ENCODE data around the gene NAT8L. TPM values are rescaled to one million over a fixed set of nuclear protein-coding genes. Genes with fewer than 3 reads are reported as not detected.

The NAT8L gene
- total RNA-seq, 2 donors from 2014 or later = not detected

DNA sequence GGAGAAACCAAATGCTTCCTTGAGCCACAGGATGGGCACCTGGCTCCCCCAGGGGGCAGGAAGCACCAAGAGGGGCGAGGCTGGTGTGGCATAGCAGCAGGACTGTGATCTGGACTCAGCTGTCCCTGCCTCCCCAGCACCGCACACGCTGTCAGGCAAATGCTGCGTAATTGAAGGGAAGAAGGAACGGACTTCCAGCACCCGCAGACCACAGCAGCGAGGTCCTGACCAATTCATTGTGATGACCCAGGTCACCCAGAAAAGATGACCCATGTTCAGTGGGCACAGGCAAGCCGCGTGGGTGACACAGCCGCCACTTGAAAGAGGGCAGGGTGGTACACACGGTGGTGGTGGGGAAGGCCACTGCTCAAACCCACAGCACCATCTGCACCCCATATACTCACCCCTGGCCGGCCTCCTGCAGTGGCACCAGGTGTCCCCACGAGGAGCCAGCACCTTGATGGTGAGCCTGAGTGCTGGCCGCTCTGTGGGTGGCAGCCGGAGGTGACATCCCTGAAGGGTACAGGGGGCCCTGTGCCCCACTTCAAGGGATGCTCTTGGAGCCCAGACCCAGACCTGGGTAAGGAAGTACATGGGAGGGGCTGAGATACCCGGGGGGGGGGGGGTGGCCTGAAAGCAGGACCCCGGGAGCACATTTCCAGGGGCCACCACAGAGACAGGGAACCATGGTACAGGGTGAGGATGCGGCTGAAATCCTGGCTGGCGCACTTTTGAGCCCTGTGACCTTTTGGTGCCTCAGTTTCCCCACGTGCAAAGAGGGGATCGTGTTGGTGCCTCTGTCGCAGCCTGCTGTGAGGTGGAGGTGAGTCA lies 11.5 kb downstream of the NAT8L start:
- no peaks in the 10 kb centered on the region for H3K4me1 Mint-ChIP-seq
- ATAC-seq = no peak
- H3K36me3 Mint-ChIP-seq (ENCODE audit: low read depth) = no peaks in the 10 kb centered on the region
- H3K9me3 ChIP-seq (ENCODE audit: control insufficient read depth, low read length, poor library complexity, severe bottlenecking) = no peaks in the 10 kb centered on the region
- DNase-seq = no peak
- H3K4me3 Mint-ChIP-seq = no peak overlapping the region
- no peaks in the 10 kb centered on the region for H3K27me3 Mint-ChIP-seq
- H3K27ac Mint-ChIP-seq = no peak overlapping the region

DNA sequence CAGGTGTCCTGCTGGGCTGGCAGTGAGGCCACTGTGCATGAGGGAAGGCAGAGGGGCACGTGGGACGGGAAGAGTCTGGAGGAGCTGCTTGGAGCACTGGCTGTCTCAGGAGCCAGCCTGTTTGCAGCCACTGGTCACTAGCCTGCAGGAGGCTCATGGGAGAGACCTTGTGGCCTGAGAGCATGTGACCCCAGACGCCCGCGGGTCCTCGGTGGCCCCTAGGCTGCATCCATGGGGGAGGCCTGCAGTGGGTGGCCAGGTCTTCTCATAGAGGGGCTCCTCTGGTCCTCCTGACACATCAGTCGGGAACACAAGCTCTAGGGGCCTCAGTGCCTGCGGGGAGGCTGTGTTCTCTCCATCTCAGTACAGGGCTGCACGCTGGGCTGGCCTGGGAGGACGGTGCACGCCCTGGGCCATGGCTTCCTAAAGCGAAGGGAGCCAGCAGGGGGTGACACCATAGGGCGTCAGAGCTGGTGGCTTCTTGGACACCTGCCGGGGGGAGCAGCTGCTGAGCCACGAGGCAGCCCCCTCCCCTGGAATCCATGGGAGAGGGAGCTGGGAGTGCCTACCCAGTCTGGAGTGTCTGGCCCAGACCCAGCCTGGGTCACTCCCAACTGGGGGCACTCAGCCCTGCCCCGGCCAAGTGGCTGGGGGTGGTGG lies 12.3 kb downstream of the NAT8L start:
- ATAC-seq (no peak), DNase-seq (no peak)
- Mint-ChIP-seq H3K4me1 (no peaks in the 10 kb centered on the region), H3K4me3 (no peak overlapping the region), H3K27ac (no peak overlapping the region), H3K36me3 (ENCODE audit: low read depth) (no peaks in the 10 kb centered on the region), H3K27me3 (no peaks in the 10 kb centered on the region)
- H3K9me3 ChIP-seq (ENCODE audit: control insufficient read depth, low read length, poor library complexity, severe bottlenecking) = no peaks in the 10 kb centered on the region

DNA sequence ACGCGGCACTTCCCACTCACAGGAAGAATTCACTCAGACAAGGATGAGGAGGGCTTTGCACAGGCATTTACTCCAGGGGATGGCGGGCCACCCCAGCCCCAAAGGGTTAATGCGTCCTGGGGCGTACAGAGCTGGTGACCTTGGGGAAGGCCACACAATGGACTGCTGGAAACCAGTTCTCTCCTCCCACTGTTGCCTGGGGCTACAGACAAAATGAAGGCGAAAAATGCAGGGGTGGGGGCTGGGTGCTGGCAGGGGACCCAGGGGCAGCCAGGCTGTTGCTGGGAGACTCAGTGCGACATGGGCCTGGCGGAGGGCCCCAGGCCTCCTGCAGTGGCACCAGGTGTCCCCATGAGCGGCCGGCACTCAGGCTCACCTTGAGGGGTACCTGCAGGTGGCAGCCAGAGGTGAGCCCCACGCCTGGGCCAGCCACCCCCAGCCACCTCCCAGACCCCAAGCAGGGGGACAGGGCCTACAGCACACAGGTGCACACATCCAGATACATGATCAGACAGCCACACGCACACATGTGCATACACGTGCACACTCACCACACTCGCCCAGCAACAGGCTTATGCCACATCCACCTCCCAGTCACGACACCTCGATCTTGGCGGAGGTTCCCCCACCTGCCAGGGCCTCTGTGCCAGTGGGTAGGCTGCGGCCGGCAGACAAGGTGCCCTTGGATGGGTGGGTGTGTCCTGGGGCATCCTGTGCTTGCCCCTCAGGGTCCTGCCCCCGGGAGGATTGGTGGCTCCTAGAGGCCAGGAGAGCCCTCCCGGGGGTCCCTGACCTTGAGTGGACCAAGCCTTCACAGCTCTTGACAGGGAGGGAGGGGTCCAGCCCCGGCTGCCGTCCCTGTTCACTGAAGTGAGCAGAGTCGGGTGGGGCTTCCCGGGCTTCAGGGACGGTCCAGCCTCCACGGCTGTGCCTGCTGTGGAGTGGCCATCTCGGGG lies 13.1 kb downstream of the NAT8L start:
- H3K4me3 Mint-ChIP-seq = no peak overlapping the region
- no peak for DNase-seq
- no peaks in the 10 kb centered on the region for H3K27me3 Mint-ChIP-seq
- no peak for ATAC-seq
- no peaks in the 10 kb centered on the region for H3K9me3 ChIP-seq (ENCODE audit: control insufficient read depth, low read length, poor library complexity, severe bottlenecking)
- no peak overlapping the region for H3K27ac Mint-ChIP-seq
- H3K4me1 Mint-ChIP-seq = no peaks in the 10 kb centered on the region
- H3K36me3 Mint-ChIP-seq (ENCODE audit: low read depth) = no peaks in the 10 kb centered on the region

DNA sequence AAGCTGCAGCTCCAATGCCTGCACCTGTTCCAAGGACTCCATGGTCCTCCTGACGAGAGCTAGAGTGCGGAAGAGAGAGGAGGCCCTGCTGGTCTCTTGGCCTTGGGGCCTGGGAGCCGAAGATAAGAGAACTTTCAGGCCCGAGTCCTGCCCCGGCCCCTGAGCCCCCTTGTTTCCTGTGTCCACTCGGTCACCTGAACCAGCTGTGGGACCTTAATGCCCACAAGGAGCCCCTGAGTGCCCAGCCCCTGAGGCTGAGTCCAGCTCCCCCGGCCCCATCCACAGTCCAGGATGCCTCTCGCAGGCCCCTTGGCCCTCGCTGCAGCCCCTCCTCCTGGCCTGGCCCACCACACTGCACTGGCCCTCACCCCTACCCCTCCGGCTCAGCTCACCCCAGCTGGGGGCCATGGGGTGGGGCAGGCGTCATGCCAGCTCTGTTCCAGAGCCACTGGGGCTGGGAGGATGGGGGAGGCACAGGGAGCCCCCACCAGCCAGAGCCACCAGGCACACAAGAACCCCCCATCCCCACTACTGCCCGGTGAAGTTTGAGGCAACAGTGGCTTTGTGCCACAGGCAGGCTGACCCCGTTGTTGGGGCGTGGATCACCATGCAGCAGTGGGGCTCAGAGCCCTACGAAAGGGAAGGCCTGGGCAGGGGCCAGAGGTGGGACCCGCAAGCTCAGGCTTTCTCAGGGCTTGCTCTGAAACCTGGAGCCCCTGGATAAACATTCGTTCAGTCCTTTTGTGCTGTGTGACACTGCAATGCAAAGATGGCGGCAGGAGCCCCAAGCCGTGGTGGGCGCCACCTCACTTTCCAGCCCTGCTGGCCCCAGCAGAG lies 14.1 kb downstream of the NAT8L start:
- no peaks in the 10 kb centered on the region for H3K9me3 ChIP-seq (ENCODE audit: control insufficient read depth, low read length, poor library complexity, severe bottlenecking)
- DNase-seq (no peak), ATAC-seq (no peak)
- no peak overlapping the region for H3K4me3 Mint-ChIP-seq
- no peaks in the 10 kb centered on the region for H3K27me3 Mint-ChIP-seq
- no peaks in the 10 kb centered on the region for H3K36me3 Mint-ChIP-seq (ENCODE audit: low read depth)
- H3K27ac Mint-ChIP-seq = no peak overlapping the region
- no peaks in the 10 kb centered on the region for H3K4me1 Mint-ChIP-seq

DNA sequence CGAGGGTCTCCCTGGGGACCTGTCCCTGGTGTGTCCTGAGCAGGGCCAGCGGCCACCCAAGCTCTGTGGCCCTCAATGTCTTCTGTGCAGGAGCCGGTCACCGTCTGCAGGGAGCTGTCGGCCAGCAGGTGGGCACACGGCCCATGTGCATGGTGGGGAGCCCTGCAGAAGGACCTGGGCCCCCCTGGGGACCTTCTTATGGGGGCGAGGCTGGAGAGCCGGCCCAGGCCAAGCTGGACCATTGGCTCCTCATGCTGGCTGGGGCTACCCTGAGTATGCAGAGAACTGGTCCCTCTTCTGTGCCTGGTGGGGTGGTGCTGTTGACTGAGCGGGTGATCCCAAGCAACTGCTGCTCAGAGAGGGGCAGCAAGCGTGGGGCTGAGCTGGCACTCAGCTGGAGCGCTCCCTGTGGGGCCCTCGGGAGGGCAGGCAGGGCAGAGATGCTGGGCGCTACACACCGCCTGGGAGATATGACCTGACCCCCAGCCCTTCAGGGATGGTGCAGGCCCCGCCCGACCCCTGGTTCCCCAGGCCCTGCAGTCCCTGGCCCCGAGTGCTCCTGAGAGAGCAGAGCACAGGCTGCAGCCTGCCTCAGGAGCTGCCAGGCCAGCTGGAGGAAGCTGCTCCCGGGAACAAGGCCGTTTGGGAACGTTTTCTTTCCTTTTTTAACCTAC lies 14.8 kb downstream of the NAT8L start:
- no peak for DNase-seq

DNA sequence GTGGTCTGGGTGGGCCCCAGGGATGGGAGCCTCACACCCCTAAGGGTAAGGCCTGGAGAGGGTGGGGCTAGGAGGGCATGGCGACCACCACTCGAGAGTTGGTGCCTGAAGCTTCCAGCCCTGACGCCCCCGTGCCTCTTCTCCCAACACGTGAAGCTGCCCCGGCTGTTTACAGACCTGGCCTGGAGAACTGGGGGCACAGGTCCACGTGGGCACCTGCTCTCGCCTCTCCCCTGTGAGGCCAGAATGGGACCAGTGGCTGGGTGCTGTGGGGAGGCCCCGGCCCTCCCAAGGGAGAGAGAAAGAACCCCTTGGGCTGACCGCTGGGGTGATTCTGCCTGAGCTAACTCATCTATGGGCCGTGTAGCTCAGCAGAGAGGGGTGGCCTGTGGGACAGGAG lies 15.5 kb downstream of the NAT8L start:
- no peak overlapping the region for H3K27ac Mint-ChIP-seq
- H3K4me3 Mint-ChIP-seq = no peak overlapping the region
- H3K4me1 Mint-ChIP-seq = no peaks in the 10 kb centered on the region
- H3K27me3 Mint-ChIP-seq = no peaks in the 10 kb centered on the region
- no peaks in the 10 kb centered on the region for H3K36me3 Mint-ChIP-seq (ENCODE audit: low read depth)
- H3K9me3 ChIP-seq (ENCODE audit: control insufficient read depth, low read length, poor library complexity, severe bottlenecking) = no peaks in the 10 kb centered on the region
- DNase-seq (no peak), ATAC-seq (no peak)

More for the DNA sequence above, 14.8 kb downstream of the NAT8L start:
- Mint-ChIP-seq H3K36me3 (ENCODE audit: low read depth) (no peaks in the 10 kb centered on the region), H3K4me3 (no peak overlapping the region), H3K27ac (no peak overlapping the region), H3K4me1 (no peaks in the 10 kb centered on the region), H3K27me3 (no peaks in the 10 kb centered on the region)
- no peak for ATAC-seq
- no peaks in the 10 kb centered on the region for H3K9me3 ChIP-seq (ENCODE audit: control insufficient read depth, low read length, poor library complexity, severe bottlenecking)

DNA sequence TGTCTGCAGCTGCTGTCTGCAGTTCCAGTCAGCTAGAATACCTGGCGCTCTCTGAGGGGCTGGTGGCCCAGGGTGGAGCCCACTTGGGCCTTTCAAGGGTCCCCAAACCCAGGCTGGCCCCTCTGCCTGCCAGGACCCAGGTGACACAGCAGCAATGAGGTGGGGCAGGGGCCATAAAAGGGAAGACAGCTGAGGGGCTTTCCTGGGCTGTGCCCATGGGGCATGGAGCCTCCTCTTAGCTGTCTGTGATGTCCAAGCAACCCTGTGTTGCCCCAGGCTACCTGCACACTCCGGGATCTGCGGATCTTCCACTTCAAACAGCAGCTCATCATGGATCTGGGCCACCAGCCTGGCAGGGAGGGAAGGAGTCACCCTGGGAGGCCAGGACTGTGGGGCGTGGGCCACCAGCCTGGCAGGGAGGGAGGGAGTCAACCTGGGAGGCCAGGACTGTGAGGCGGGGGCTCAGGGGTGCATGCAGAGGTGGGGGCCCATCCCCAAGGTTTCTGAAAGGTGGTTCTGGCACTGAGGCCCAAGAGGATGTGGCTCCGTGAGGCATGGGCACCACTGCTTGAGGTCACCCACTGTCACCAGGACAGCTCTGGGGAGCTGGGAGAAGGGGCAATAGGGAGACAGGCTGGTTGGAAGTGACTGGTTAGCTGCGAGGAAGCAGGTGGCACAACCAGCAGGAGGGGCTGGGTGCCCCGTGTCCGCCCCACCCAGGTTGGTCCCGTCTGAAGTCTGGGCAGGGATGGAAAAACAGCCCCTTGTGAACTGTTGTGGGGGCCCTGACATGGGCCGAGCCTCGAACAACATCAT lies 16.3 kb downstream of the NAT8L start:
- H3K9me3 ChIP-seq (ENCODE audit: control insufficient read depth, low read length, poor library complexity, severe bottlenecking) = no peaks in the 10 kb centered on the region
- no peaks in the 10 kb centered on the region for H3K36me3 Mint-ChIP-seq (ENCODE audit: low read depth)
- no peak overlapping the region for H3K4me3 Mint-ChIP-seq
- H3K27ac Mint-ChIP-seq = no peak overlapping the region
- no peak for DNase-seq
- H3K4me1 Mint-ChIP-seq = no peaks in the 10 kb centered on the region
- H3K27me3 Mint-ChIP-seq = no peaks in the 10 kb centered on the region
- ATAC-seq = no peak

DNA sequence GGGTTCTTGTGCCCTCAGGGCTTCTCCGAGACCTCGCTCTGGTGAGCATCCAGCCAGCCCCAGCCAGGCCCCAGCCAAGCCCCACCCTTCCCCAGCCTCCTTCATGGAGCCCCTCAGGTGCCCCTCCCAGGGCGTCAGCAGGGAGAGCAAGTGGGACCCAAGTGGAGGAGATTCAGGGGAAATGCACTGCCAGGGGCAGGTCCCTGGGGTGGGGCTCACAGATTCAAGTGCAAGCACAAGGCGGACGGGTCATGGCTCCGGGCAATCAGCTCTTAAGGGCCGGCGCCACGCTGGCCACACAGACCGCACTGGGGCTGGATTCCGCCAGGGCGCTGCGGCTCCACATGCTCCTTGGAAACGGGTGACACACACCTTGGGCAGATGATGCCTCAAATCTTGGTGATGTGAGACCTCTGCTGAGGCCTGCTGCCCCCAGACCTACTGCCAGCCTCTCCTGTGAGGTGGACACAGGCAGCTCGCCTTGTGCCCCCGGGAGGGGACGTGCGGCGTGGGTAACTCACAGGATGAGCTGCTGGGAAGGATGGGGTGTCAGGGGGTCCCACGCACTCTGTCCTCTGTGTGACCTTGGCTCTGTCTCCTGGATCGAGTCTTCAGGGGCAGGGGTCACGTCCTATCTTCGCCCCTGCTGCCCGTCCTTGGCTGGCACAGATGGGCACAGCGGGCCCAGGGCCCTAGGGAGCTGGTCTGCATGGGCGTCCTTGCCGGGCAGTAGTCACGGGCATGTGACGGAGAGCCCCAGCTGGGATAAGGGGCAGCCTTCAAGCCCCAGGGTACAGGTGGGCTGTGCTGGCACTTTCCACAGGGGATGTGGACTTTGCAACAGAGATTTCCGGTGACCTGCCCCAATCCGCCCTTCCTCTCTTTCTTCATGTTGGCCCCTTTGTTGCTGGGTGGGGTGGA lies 17.1 kb downstream of the NAT8L start:
- Mint-ChIP-seq H3K4me1 (no peaks in the 10 kb centered on the region), H3K27ac (no peak overlapping the region), H3K27me3 (no peaks in the 10 kb centered on the region), H3K36me3 (ENCODE audit: low read depth) (no peaks in the 10 kb centered on the region), H3K4me3 (no peak overlapping the region)
- ATAC-seq (no peak), DNase-seq (no peak)
- H3K9me3 ChIP-seq (ENCODE audit: control insufficient read depth, low read length, poor library complexity, severe bottlenecking) = no peaks in the 10 kb centered on the region

DNA sequence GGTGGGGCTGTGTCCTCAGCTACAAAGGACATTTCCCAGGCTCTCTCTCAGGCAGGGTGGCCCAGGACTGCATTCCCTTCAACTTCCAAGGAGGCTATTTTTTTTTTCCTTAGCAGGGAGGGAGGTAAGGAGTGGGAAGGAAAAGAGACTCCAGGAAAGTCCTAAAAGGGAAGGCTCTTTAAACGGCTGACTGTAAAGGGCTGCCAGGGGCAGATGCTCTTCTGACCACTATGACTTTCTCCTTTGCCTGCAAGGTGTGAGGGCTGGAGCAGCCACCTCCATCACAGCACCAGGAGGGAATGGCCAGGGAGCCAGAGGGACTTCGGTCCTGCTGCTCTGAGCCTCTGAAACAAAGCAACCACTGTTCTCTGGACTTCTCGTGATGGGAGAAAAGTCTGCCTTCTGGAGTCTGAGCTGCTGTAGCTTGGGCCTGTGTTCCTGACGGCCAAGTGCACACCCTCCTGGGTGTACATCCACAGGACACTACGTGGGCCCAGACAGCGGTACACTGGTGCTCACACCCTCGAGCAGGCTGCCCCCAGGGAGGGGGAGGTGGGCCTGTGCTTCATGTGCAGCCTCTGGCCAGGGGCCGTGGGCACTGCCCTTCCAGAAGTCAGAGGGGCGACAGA lies 17.9 kb downstream of the NAT8L start:
- no peaks in the 10 kb centered on the region for H3K27me3 Mint-ChIP-seq
- H3K36me3 Mint-ChIP-seq (ENCODE audit: low read depth) = no peaks in the 10 kb centered on the region
- no peaks in the 10 kb centered on the region for H3K4me1 Mint-ChIP-seq
- H3K4me3 Mint-ChIP-seq = no peak overlapping the region
- H3K9me3 ChIP-seq (ENCODE audit: control insufficient read depth, low read length, poor library complexity, severe bottlenecking) = no peaks in the 10 kb centered on the region
- H3K27ac Mint-ChIP-seq = no peak overlapping the region
- no peak for DNase-seq
- ATAC-seq = no peak

DNA sequence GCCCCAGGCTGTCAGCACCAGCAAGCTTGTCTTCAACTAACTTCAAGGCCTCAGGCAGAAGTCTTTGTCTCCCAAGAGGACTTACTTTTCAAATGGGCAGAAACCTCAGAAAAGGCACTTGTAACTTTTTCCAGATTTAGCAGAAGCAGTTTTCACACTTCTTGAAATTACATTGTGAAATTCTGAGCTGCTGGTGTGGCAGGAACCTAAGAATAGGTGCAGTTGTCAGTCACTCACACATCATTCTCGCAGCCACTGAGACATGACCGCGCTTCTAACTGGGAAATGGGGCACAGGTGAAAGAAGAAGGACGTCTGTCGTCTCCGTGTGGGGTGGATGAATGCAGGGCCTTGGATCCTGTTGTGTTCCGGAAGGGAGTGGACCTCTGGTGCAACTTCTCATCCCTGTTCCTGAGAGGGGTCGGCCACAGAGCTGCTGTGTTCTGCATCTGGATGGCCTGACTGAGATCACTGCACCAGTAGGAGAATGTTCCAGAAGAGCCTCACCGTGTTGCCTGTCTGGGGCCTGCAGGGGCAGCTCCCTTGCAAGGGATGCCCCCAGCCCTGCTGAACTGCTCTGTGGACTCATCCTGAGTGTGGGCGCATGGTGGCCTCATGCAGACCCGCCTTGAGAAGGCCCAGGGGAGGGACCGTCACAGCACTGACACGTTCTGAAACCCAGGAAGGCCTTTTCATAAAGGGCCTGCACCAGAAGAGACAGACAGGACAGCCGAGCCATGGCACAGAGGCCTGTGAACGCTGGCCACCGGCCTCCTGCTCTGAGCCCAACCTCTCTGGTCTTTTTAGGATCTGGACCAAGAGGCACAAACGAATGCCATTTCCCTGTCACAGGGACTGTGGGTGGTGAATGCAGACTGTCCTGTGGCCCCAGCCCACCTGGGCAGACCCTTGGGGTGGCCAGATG lies 18.7 kb downstream of the NAT8L start:
- H3K4me1 Mint-ChIP-seq = no peaks in the 10 kb centered on the region
- ATAC-seq = no peak
- H3K4me3 Mint-ChIP-seq = no peak overlapping the region
- H3K27ac Mint-ChIP-seq = no peak overlapping the region
- no peaks in the 10 kb centered on the region for H3K36me3 Mint-ChIP-seq (ENCODE audit: low read depth)
- no peaks in the 10 kb centered on the region for H3K9me3 ChIP-seq (ENCODE audit: control insufficient read depth, low read length, poor library complexity, severe bottlenecking)
- H3K27me3 Mint-ChIP-seq = no peaks in the 10 kb centered on the region
- DNase-seq = no peak

Measured in T-helper 17 cell (primary cell).